Liver (tissue), 3 donors: ENCODE data around the gene IGF1.

Experiments
- ATF3 ChIP-seq: IDR thresholded peaks from 2 replicates; pipeline ENCODE4 v1.6.1; 2016; ENCODE audit warnings: antibody characterized with exemption
- CTCF ChIP-seq: fragments of 150-350 bp; IDR thresholded peaks from 2 replicates; pipeline ENCODE4 v1.5.1; 2017; ENCODE audit warnings: improper control_type of control experiment, low read depth, low read length; ENCODE audit not compliant: missing input control
- EGR1 ChIP-seq, 2 donors: IDR thresholded peaks; 2 replicates each; pipeline ENCODE4 v1.6.1; 2016 to 2018; ENCODE audit warnings: antibody characterized with exemption in 2 of 2, low read depth in 2 of 2
- JUND ChIP-seq, 2 donors: IDR thresholded peaks; 2 replicates each; pipeline ENCODE4 v1.6.1; 2016; ENCODE audit warnings: antibody characterized with exemption in 2 of 2
- MAX ChIP-seq: IDR thresholded peaks from 2 replicates; pipeline ENCODE4 v1.6.1; 2016; ENCODE audit warnings: antibody characterized with exemption
- NR2F2 ChIP-seq: IDR thresholded peaks from 2 replicates; pipeline ENCODE4 v1.6.1; 2016; ENCODE audit warnings: antibody characterized with exemption
- REST ChIP-seq: IDR thresholded peaks from 2 replicates; pipeline ENCODE4 v1.6.1; 2016; ENCODE audit warnings: antibody characterized with exemption, mild to moderate bottlenecking
- RXRA ChIP-seq, 2 donors: IDR thresholded peaks; 2 replicates each; pipeline ENCODE4 v1.6.1; 2017 to 2018; ENCODE audit warnings: antibody characterized with exemption in 2 of 2, mild to moderate bottlenecking in 1 of 2
- SP1 ChIP-seq: IDR thresholded peaks from 2 replicates; pipeline ENCODE4 v1.6.1; 2018; ENCODE audit warnings: antibody characterized with exemption, mild to moderate bottlenecking
- YY1 ChIP-seq: IDR thresholded peaks from 2 replicates; pipeline ENCODE4 v1.6.1; 2016; ENCODE audit warnings: antibody characterized with exemption, mild to moderate bottlenecking
- donor health status: healthy.
- donor health status: healthy.

GRCh38 chr12:102347811-102348210 is 132.6 kb downstream of the IGF1 start:
- TF ChIP-seq MAX (no peak), CTCF (no peak), EGR1 (IDR thresholded peaks at IDR 0.05; ENCODE audit: low read depth in 2 of 2) (no peak), REST (no peak), YY1 (no peak), JUND (IDR thresholded peaks at IDR 0.05) (no peak), SP1 (no peak), RXRA (IDR thresholded peaks at IDR 0.05) (no peak), NR2F2 (no peak), ATF3 (no peak)
